Choroid plexus epithelial cell (primary cell): ENCODE measurements around the gene BICDL2.

Experiments used
- DNase-seq: peaks from one replicate; pipeline ENCODE4 v3.0.0-alpha.2; 2010; ENCODE audit warnings: low read depth
- H3K4me3 ChIP-seq: 2 replicates; pipeline ENCODE4 v1.5.1; 2011; ENCODE audit warnings: low read depth, mild to moderate bottlenecking, control low read depth, low read length, moderate library complexity
- TF ChIP-seq, protein P1 (sequence below): conservative IDR thresholded peaks from 2 replicates; pipeline ENCODE4 v1.5.1; 2011; ENCODE audit warnings: low read depth, mild to moderate bottlenecking, control low read depth, inconsistent platforms, low read length, moderate library complexity

The BICDL2 gene

DNA sequence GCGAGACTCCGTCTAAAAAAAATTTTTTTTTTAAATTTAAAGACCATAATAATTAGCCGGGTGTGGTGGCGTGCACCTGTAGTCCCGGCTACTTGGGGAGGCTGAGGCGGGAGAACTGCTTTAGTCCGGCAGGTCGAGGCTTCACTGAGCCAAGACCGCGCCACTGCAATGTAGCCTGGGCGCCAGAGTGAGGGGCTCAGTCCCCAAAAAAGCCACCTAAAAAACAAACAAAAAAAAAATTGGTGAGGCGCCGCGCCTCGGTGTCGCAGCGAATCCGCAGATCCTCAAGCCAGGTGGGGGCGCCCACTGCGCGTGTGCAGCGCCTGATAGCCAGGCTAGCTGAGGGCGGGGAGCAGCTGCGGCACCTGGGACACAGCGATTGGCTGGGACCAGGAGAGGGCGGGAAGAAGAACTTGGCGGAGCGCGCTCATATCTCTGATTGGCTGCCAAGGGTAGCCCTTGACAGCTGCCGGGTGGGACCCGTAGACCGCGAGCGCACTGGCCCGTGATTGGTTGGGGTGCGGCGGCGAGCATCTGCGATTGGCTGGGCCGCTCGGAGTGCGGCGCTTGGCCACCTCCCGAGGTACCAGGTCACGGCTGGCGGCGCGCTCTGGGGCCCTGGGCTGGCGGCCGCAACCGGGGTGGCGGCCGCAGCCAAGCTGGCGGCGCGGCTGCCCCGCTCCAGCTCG is 33.0 kb downstream of the BICDL2 start:
- TF ChIP-seq, protein P1, sequence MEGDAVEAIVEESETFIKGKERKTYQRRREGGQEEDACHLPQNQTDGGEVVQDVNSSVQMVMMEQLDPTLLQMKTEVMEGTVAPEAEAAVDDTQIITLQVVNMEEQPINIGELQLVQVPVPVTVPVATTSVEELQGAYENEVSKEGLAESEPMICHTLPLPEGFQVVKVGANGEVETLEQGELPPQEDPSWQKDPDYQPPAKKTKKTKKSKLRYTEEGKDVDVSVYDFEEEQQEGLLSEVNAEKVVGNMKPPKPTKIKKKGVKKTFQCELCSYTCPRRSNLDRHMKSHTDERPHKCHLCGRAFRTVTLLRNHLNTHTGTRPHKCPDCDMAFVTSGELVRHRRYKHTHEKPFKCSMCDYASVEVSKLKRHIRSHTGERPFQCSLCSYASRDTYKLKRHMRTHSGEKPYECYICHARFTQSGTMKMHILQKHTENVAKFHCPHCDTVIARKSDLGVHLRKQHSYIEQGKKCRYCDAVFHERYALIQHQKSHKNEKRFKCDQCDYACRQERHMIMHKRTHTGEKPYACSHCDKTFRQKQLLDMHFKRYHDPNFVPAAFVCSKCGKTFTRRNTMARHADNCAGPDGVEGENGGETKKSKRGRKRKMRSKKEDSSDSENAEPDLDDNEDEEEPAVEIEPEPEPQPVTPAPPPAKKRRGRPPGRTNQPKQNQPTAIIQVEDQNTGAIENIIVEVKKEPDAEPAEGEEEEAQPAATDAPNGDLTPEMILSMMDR, result peak; percentile 46
- peak; percentile 99 for DNase-seq
- no peak overlapping the region for H3K4me3 ChIP-seq

DNA sequence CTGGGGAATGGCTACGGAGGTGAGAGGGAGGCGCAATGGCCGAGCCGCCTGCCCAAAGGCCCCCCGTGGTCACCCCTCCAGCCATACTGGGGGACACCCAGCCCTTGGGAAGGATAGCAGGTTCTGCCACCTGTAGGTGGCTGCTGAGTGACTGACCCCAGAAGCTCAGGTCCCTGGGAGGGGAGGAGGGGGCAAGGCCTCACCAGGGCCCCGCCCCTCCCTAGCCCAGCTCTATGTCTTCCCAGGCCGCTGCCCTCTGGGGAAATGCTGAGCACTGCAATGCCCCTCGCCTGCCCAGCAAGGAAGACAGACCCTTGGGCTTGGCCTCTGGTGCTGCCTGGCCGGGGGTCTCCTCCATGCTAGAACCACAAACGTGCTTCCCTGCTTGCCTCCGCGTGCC is 35.4 kb downstream of the BICDL2 start:
- H3K4me3 ChIP-seq, result no peak overlapping the region
- TF ChIP-seq, protein P1, result no peak
- no peak for DNase-seq

DNA sequence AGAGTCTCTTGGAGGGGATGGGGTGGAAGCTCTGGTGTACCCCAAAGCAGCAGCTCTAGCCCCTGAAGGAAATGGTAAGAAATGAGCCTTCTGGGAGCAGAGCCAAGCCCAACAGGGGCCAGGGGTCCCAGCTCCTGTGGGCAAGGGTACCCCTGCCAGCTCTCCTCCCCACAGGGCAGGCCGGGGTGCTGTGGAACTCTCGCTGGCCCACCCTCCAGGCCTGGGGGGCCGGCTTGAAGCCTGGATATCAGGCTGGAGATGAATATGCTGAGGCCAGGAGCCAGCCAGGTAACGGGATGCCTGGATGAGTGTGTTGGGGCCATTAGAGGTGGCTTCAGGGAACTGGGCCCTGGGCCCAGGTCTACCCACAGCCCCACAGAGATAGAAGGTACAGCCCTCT is 36.2 kb downstream of the BICDL2 start:
- TF ChIP-seq, protein P1, result no peak
- no peak for DNase-seq
- H3K4me3 ChIP-seq, result no peak overlapping the region

DNA sequence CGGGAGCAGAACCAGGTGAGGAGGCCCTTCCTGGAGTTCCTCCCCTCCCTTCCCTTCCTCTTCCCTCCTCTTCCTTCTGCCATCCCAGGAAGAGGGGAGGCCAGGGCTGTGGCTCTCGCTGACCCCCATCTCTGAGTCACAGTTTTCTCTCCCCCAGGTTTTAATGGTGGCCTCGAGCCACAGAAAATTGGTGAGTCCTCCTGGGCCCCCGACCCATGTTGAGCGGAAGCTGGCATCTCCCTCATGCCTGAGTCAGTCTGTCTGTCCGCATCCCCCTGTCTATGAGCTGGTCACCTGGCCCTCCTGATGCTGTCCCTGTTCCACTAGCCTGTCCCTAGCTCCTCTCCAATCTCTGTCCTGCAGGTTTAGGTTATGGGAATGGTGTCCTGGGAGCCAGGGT is 36.8 kb downstream of the BICDL2 start:
- TF ChIP-seq, protein P1, result no peak
- DNase-seq, result no peak
- no peak overlapping the region for H3K4me3 ChIP-seq

DNA sequence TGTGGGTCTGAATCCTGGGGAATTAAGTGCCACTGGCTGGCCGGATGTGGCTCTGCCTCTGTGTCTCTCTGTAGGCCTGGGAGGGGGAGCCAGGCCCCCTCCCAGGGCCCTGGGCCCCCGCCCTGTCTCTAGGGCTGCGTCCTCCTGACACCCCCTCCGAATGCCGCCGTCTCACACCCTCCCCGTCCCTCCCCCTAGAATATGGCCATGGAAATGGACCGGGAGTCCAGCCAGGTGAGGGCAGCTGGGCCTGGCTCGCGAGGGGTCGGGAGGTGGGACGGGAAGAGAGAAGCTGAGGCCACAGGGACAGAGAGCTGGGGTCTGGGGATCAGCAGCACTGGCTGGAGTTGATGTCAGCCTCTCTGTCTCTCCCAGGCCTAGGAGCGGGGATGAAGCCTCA is 40.4 kb downstream of the BICDL2 start:
- H3K4me3 ChIP-seq, result no peak overlapping the region
- DNase-seq, result no peak
- TF ChIP-seq, protein P1, result no peak

DNA sequence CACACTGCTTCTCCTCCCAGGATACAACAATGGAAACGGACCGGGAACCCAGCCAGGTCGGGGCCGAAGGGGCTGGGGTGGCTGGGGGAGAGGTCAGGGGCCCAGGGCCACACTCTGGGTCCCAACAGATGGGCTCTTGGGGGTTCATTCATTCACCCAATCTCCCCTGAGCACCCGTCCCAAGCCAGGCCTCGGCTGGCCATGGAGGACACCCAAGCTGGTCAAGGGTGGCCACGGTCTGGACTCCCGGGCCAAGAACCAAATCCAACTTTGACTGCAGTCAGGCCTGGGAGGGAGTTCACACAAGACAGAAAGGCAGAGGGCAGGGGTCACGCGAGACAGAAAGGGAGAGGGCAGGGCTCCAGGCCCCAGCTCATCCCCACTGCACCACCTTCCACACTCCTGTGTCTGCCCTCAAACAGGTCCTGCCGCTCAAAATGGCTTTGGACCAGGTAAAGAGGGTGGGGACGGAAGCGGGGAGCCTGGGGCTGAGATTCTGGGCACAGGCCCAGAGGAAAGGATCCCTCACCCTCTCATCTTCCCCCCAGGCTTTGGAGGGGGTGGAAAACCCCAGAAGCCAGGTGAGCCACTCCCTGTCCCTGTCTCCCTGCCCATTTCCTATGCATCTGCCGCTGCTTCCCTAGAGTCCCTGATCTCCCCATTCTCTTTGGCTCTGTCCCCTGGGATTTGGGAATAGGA is 44.2 kb downstream of the BICDL2 start:
- DNase-seq, result no peak
- TF ChIP-seq, protein P1, result no peak
- no peak overlapping the region for H3K4me3 ChIP-seq

DNA sequence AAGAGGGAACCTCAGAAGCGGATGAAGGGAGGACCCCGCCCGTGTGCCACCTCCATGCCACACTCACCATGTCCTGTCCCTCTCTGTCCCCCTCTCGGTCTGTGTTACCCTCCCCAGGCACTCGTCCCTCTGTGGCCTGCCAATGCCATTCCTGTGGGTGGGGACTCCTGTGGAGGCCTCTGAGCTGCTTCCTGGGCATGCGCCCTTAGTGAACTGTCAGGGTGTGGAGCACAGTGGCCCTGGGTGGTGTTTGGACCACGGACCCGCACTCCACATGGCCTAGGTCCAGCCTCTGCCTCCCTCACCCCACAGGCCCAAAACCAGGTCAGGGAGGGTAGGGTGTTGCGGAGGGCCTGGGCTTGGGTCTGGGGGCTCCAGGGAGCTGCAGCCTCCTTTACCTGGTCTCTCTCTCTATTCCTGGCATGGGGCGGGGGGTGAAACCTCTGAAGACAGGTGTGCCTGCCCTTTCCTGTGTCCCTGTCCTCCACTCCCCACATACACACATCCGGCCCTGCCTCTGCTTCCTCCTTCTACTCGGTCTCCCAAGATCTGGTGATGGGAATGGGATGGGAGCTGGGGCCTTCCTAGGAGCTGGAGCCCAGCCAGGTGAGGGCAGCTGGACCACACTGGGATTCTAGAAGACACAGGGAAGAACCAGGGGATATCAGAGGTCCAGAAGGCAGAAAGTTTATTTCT is 45.0 kb downstream of the BICDL2 start:
- TF ChIP-seq, protein P1, result no peak
- H3K4me3 ChIP-seq, result no peak overlapping the region
- DNase-seq, result no peak
